PC-9 (cell line): ENCODE measurements around the gene DENND11. TPM values are rescaled to one million over a fixed set of nuclear protein-coding genes. Genes with fewer than 3 reads are reported as not detected.

ENCODE experiments used
- BruUV-seq: library from RNA; stranded (reverse); fragments of 400-500 nt; replicated peaks from 2 replicates; lab custom pipeline; 2021; lab: Mats Ljungman, UMichigan
- CTCF ChIA-PET: fragments of 300-600 bp; sonication (Branson Sonifier 250); formaldehyde crosslinking; loops from one replicate; lab custom pipeline; 2022; ENCODE audit warnings: antibody characterized with exemption; lab: Charles Lee
- POLR2A ChIA-PET: fragments of 300-600 bp; sonication (Branson Sonifier 250); formaldehyde crosslinking; loops from one replicate; lab custom pipeline; 2022; ENCODE audit warnings: antibody characterized with exemption; ENCODE audit not compliant: unreplicated experiment; lab: Charles Lee
- DNase-seq, 2 experiments: peaks; one replicate each; pipeline versions ENCODE4 v3.0.0 to v3.0.0-alpha.2; 2015 to 2022; ENCODE audit warnings: mixed read lengths in 1 of 2
- H2AFZ ChIP-seq: fragments of 200-600 bp; sonication (generic); 2 replicates; pipeline ENCODE4 v1.8.1; 2017; ENCODE audit warnings: antibody characterized with exemption
- H3F3A ChIP-seq: fragments of 200-600 bp; sonication (generic); 2 replicates; pipeline ENCODE4 v1.8.1; 2017; ENCODE audit warnings: antibody characterized with exemption, mild to moderate bottlenecking, low read depth; ENCODE audit not compliant: insufficient read depth
- H3K27ac ChIP-seq: fragments of 200-600 bp; sonication (generic); 2 replicates; pipeline ENCODE4 v1.6.1; 2016; ENCODE audit warnings: mixed run types
- H3K27me3 ChIP-seq: fragments of 200-600 bp; sonication (generic); 2 replicates; pipeline ENCODE4 v1.6.1; 2016; ENCODE audit warnings: low read depth, mixed run types; ENCODE audit not compliant: insufficient read depth
- H3K36me3 ChIP-seq: fragments of 200-600 bp; sonication (generic); 2 replicates; pipeline ENCODE4 v1.6.1; 2016; ENCODE audit warnings: low read depth, mixed run types
- H3K4me1 ChIP-seq: fragments of 200-600 bp; sonication (generic); replicated peaks from 2 replicates; pipeline ENCODE4 v1.6.1; 2016; ENCODE audit warnings: mixed run types; ENCODE audit not compliant: insufficient read depth
- H3K4me2 ChIP-seq: fragments of 200-600 bp; sonication (generic); 2 replicates; pipeline ENCODE4 v1.6.1; 2017; ENCODE audit warnings: mixed run types
- H3K4me3 ChIP-seq: fragments of 200-600 bp; sonication (generic); 2 replicates; pipeline ENCODE4 v1.6.1; 2016; ENCODE audit warnings: mixed run types
- H3K79me2 ChIP-seq: fragments of 200-600 bp; sonication (generic); 2 replicates; pipeline ENCODE4 v1.6.1; 2017; ENCODE audit warnings: low read depth, mixed run types
- H3K9me2 ChIP-seq: fragments of 200-600 bp; sonication (generic); 2 replicates; pipeline ENCODE4 v1.8.1; 2017; ENCODE audit warnings: mild to moderate bottlenecking; ENCODE audit not compliant: insufficient read depth
- H3K9me3 ChIP-seq: fragments of 200-600 bp; sonication (generic); 2 replicates; pipeline ENCODE4 v1.8.1; 2016; ENCODE audit warnings: low read depth; ENCODE audit not compliant: insufficient read depth
- H4K20me1 ChIP-seq: fragments of 200-600 bp; sonication (generic); 2 replicates; pipeline ENCODE4 v1.8.1; 2017; ENCODE audit not compliant: insufficient read depth
- EZH2 ChIP-seq: fragments of 200-600 bp; sonication (generic); IDR thresholded peaks from 2 replicates; pipeline ENCODE4 v1.8.0; 2017; ENCODE audit warnings: antibody characterized with exemption, low read depth
- intact Hi-C: fragments of 100-400 bp; cut with micrococcal nuclease; formaldehyde crosslinking; loops from one replicate; pipeline ENCODE4 v1.10.0; 2022; ENCODE audit not compliant: unreplicated experiment
- total RNA-seq: library from RNA; stranded (reverse); gene quantifications from 2 replicates; pipeline ENCODE4 v1.2.3, GENCODE V29; 2021
- TF ChIP-seq, protein P1 (sequence below): fragments of 200-600 bp; sonication (generic); conservative IDR thresholded peaks from 2 replicates; pipeline ENCODE4 v1.6.1; 2017; ENCODE audit warnings: mixed run types, antibody characterized with exemption, mild to moderate bottlenecking, moderate library complexity

The DENND11 gene
- total RNA-seq, 1 experiment from 2014 or later = 49.4 TPM

DNA sequence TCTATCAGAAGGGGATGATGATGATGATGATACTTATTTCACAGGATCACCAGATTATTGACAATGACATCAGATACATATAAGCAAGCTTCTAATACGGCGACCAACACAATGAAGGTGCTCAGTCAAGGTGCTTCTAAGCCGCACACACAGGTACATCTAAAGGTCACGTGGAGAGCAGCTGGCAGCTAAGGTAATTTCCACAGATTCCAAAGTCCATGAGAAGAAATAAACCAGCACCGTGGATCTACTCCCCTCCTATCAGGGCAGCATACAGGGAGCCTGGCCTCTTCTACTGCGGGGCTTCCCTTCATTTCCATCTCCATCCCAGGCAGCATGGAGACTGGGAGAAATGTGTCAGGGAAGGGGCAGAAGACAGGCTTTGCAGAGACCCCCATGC lies 37.5 kb downstream of the DENND11 start:
- no TSS peak for BruUV-seq
- no peaks in the 10 kb centered on the region for H3K9me2 ChIP-seq
- H3K4me3 ChIP-seq = no peak overlapping the region
- no peaks in the 10 kb centered on the region for H3K9me3 ChIP-seq
- DNase-seq = no peak
- ChIA-PET CTCF (no interaction called here), POLR2A (no interaction called here)
- H3K36me3 ChIP-seq = peaks cover 31% of the 10 kb centered on the region; the same call in 1 of the 2 replicates
- H3K4me2 ChIP-seq = no peak overlapping the region
- H3K79me2 ChIP-seq = no peaks in the 10 kb centered on the region
- peak overlapping the region; percentile 96 for H3K27ac ChIP-seq
- no peaks in the 10 kb centered on the region for H4K20me1 ChIP-seq
- peaks cover 30% of the 10 kb centered on the region for H3F3A ChIP-seq
- no peaks in the 10 kb centered on the region for H3K27me3 ChIP-seq
- intact Hi-C loops = no loop called here
- TF ChIP-seq EZH2 = no peak
- TF ChIP-seq, protein P1, sequence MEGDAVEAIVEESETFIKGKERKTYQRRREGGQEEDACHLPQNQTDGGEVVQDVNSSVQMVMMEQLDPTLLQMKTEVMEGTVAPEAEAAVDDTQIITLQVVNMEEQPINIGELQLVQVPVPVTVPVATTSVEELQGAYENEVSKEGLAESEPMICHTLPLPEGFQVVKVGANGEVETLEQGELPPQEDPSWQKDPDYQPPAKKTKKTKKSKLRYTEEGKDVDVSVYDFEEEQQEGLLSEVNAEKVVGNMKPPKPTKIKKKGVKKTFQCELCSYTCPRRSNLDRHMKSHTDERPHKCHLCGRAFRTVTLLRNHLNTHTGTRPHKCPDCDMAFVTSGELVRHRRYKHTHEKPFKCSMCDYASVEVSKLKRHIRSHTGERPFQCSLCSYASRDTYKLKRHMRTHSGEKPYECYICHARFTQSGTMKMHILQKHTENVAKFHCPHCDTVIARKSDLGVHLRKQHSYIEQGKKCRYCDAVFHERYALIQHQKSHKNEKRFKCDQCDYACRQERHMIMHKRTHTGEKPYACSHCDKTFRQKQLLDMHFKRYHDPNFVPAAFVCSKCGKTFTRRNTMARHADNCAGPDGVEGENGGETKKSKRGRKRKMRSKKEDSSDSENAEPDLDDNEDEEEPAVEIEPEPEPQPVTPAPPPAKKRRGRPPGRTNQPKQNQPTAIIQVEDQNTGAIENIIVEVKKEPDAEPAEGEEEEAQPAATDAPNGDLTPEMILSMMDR = no peak
- H3K4me1 ChIP-seq = peaks cover 34% of the 10 kb centered on the region
- no peak overlapping the region for H2AFZ ChIP-seq

DNA sequence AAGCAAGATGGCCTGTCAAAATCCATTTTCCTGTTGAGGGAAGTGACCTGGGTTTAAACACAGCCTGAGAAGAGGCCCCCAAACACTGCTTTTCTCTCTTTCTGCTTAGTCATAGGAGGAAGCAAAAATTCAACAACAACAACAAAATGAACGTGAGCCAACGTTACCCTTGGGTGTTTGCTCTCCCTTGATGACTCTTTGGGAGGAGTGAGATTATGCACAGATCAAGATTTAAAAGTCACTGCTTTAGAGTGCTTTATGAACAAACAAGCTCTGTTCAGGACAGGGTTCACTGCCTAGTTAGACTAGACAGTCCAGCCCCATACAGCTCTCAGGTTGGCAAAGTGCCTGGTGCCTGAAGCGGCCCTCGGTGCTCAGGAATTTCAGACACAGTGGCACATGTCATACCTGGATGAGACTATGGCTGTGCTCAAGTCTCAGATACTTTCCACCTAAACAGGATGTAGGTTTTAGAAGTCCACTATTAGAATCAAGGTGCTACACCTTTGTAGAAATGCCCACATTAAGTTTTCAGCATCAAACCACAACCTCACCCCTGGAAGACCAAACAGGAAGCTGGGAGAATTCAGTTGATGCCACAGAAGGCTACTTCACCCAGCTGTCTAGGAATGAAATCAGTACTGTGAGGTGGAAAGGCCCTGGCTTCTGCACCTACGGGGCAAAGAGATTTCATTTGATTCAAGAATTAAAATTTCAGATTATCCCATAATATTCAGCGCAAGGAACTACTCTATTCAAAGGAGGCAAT lies 38.7 kb downstream of the DENND11 start:
- peaks cover 31% of the 10 kb centered on the region; the same call in 1 of the 2 replicates for H3K36me3 ChIP-seq
- POLR2A ChIA-PET = interaction anchor here (0.5 to 0.9 kb wide), 4 partner anchors 14 to 75 kb away, joined by 3 to 16 read pairs (median 6); partner anchors contain the start of gene SSBP1

DNA sequence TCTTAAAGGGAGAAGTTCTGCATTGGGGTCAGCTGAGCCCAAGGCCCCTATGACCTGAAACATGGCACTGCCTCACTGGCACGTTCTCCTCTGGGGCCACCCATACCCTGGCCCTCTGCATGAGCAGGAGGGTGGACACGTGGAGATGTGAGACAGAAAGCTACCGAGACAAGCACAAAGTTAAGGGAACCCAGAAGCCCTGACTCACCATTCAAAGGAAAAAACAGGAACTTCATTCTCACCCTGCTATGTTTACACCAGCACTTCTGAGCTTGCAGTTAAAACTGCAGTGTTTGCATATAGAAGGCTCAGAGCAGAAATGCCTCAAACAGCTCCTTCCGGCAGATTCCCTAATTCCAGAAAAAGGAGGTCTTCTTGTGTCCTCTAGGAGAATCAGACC lies 41.7 kb downstream of the DENND11 start:
- no peaks in the 10 kb centered on the region for H3K79me2 ChIP-seq
- H3K9me2 ChIP-seq = no peaks in the 10 kb centered on the region
- no peaks in the 10 kb centered on the region for H3K27me3 ChIP-seq
- no TSS peak for BruUV-seq
- no peak overlapping the region for H3K4me3 ChIP-seq
- intact Hi-C loops = no loop called here
- H3K4me1 ChIP-seq = peaks cover 34% of the 10 kb centered on the region
- H2AFZ ChIP-seq = no peak overlapping the region
- TF ChIP-seq EZH2 = no peak
- TF ChIP-seq, protein P1 = no peak
- no peak overlapping the region for H3K27ac ChIP-seq
- peaks cover 31% of the 10 kb centered on the region; the same call in 1 of the 2 replicates for H3K36me3 ChIP-seq
- H4K20me1 ChIP-seq = no peaks in the 10 kb centered on the region
- CTCF ChIA-PET = no interaction called here
- POLR2A ChIA-PET = interaction anchor here (0.7 kb wide), 1 partner anchor 43 kb away, joined by 4 read pairs; no protein-coding TSS in a partner anchor
- DNase-seq = no peak
- H3F3A ChIP-seq = peaks cover 30% of the 10 kb centered on the region
- no peak overlapping the region for H3K4me2 ChIP-seq
- no peaks in the 10 kb centered on the region for H3K9me3 ChIP-seq

More for the DNA sequence above, 38.7 kb downstream of the DENND11 start:
- TF ChIP-seq, protein P1 = peak; percentile 29; the same call in 1 of the 2 replicates
- no peak for TF ChIP-seq EZH2
- Histone ChIP-seq H3K27me3 (no peaks in the 10 kb centered on the region), H3K27ac (peak overlapping the region; percentile 96), H3K79me2 (no peaks in the 10 kb centered on the region), H3K9me3 (no peaks in the 10 kb centered on the region), H2AFZ (no peak overlapping the region; the same call in 1 of the 2 replicates), H3K4me3 (no peak overlapping the region), H3K4me1 (peaks cover 34% of the 10 kb centered on the region), H3F3A (peaks cover 30% of the 10 kb centered on the region), H3K4me2 (peak overlapping the region; percentile 39), H4K20me1 (no peaks in the 10 kb centered on the region), H3K9me2 (no peaks in the 10 kb centered on the region)
- BruUV-seq = TSS peak; percentile 77
- DNase-seq = peak; percentile 89 to 97
- intact Hi-C loops = loop anchor here (1.0 to 2.0 kb wide), 3 partner anchors 11 to 76 kb away; partner anchors contain the start of gene SSBP1
- CTCF ChIA-PET = interaction anchor here (0.9 to 1.5 kb wide), 4 partner anchors 9 to 79 kb away, joined by 3 to 11 read pairs (median 4); no protein-coding TSS in a partner anchor
